ENCODE measurements around the gene TRAPPC5.

Gene TRAPPC5

DNA sequence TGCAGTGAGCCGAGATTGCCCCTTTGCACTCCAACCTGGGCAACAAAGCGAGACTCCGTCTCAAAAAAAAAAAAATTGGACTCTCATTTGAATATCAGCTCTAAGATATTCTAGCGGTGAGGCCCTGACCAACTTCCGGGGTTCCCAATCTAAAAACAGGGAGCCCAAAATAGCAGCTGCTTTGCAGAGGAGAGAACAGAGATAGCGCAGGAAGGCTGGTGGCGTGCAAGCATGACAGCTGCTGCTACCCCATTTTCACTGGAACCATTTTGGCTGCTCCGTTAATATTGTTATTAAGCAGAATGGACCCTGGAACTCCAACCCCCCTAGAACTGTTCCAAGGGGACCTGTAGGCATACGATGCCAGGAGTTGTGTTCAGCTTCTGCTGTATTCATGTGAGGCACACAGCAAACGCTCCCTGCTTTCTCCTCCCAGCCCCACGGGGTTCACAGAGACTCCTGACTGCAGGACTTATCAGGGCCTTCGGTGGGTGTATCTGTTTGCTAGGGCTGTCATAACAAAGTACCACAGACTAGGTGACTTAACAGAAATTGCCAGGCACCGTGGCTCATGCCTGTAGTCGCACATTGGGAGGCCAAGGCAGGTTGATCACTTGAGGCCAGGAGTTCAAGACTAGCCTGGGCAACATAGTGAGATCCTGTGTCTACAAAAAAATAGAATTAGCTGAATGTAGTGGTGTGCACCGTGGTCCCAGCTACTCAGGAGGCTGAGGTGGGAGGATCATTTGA is 32.2 kb upstream of the TRAPPC5 start:
- Histone ChIP-seq H3K27me3 (replicated peaks; ENCODE audit: control insufficient read depth, insufficient read depth, low read length) (no peaks in the 10 kb centered on the region), H3K4me3 (replicated peaks; ENCODE audit: low read depth, low read length) (no peak overlapping the region), H3K36me3 (ENCODE audit: control insufficient read depth, insufficient read depth, low read length) (peaks cover 10% of the 10 kb centered on the region)
- TF ChIP-seq, protein P1, sequence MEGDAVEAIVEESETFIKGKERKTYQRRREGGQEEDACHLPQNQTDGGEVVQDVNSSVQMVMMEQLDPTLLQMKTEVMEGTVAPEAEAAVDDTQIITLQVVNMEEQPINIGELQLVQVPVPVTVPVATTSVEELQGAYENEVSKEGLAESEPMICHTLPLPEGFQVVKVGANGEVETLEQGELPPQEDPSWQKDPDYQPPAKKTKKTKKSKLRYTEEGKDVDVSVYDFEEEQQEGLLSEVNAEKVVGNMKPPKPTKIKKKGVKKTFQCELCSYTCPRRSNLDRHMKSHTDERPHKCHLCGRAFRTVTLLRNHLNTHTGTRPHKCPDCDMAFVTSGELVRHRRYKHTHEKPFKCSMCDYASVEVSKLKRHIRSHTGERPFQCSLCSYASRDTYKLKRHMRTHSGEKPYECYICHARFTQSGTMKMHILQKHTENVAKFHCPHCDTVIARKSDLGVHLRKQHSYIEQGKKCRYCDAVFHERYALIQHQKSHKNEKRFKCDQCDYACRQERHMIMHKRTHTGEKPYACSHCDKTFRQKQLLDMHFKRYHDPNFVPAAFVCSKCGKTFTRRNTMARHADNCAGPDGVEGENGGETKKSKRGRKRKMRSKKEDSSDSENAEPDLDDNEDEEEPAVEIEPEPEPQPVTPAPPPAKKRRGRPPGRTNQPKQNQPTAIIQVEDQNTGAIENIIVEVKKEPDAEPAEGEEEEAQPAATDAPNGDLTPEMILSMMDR (IDR thresholded peaks at IDR 0.05; ENCODE audit: insufficient read depth, low read length, poor library complexity, severe bottlenecking) = no peak
- no peak for DNase-seq (ENCODE audit: extremely low read depth, insufficient read length)

- H3K4me3 ChIP-seq (replicated peaks; ENCODE audit: low read depth, low read length) = no peak overlapping the region
- TF ChIP-seq, protein P1 (IDR thresholded peaks at IDR 0.05; ENCODE audit: insufficient read depth, low read length, poor library complexity, severe bottlenecking) = no peak
These were observed 30.5 kb upstream of the TRAPPC5 start for GRCh38 chr19:7650148-7650547.

GRCh38 chr19:7652061-7652641 is 28.5 kb upstream of the TRAPPC5 start:
- Histone ChIP-seq H3K36me3 (ENCODE audit: control insufficient read depth, insufficient read depth, low read length) (peaks cover 2% of the 10 kb centered on the region), H3K4me3 (replicated peaks; ENCODE audit: low read depth, low read length) (peak overlapping the region; percentile 5; the same call in 1 of the 2 replicates), H3K27me3 (replicated peaks; ENCODE audit: control insufficient read depth, insufficient read depth, low read length) (no peaks in the 10 kb centered on the region)
- TF ChIP-seq, protein P1 (IDR thresholded peaks at IDR 0.05; ENCODE audit: insufficient read depth, low read length, poor library complexity, severe bottlenecking) = peak; percentile 94
- DNase-seq (ENCODE audit: extremely low read depth, insufficient read length) = peak; percentile 83

More at GRCh38 chr19:7650148-7650547, 30.5 kb upstream of the TRAPPC5 start:
- no peaks in the 10 kb centered on the region for H3K27me3 ChIP-seq (replicated peaks; ENCODE audit: control insufficient read depth, insufficient read depth, low read length)
- H3K36me3 ChIP-seq (ENCODE audit: control insufficient read depth, insufficient read depth, low read length) = peaks cover 8% of the 10 kb centered on the region
- DNase-seq (ENCODE audit: extremely low read depth, insufficient read length) = no peak

GRCh38 chr19:7654401-7654800 is 26.2 kb upstream of the TRAPPC5 start:
- no peak for DNase-seq (ENCODE audit: extremely low read depth, insufficient read length)
- Histone ChIP-seq H3K36me3 (ENCODE audit: control insufficient read depth, insufficient read depth, low read length) (no peaks in the 10 kb centered on the region), H3K4me3 (replicated peaks; ENCODE audit: low read depth, low read length) (no peak overlapping the region), H3K27me3 (replicated peaks; ENCODE audit: control insufficient read depth, insufficient read depth, low read length) (no peaks in the 10 kb centered on the region)
- TF ChIP-seq, protein P1 (IDR thresholded peaks at IDR 0.05; ENCODE audit: insufficient read depth, low read length, poor library complexity, severe bottlenecking) = no peak

GRCh38 chr19:7655581-7655980 is 25.1 kb upstream of the TRAPPC5 start:
- TF ChIP-seq, protein P1 (IDR thresholded peaks at IDR 0.05; ENCODE audit: insufficient read depth, low read length, poor library complexity, severe bottlenecking) = no peak
- Histone ChIP-seq H3K27me3 (replicated peaks; ENCODE audit: control insufficient read depth, insufficient read depth, low read length) (no peaks in the 10 kb centered on the region), H3K4me3 (replicated peaks; ENCODE audit: low read depth, low read length) (no peak overlapping the region), H3K36me3 (ENCODE audit: control insufficient read depth, insufficient read depth, low read length) (no peaks in the 10 kb centered on the region)
- no peak for DNase-seq (ENCODE audit: extremely low read depth, insufficient read length)
